Measurements from ENCODE around the gene HS3ST3A1. TPM values are rescaled to one million over a fixed set of nuclear protein-coding genes. Genes with fewer than 3 reads are reported as not detected.

HS3ST3A1 gene
- total RNA-seq, 4 donors from 2014 or later: 2.9 to 10.5 (median 5.0) TPM

GRCh38 chr17:13594762-13595598 lies 6.7 kb downstream of the HS3ST3A1 start:
- 15% methylated on average over 10 of the region's 10 CpGs for WGBS
- H3K36me3 ChIP-seq: no peaks in the 10 kb centered on the region
- H3K27me3 ChIP-seq: peaks cover 13% of the 10 kb centered on the region
- peaks cover 6% of the 10 kb centered on the region for H3K4me1 ChIP-seq
- no peak overlapping the region for H3K4me3 ChIP-seq
- H3K27ac ChIP-seq: no peak overlapping the region
- no peaks in the 10 kb centered on the region for H3K9me3 ChIP-seq
- TF ChIP-seq POLR2A (IDR thresholded peaks at IDR 0.05): no peak
- TF ChIP-seq, protein P1, sequence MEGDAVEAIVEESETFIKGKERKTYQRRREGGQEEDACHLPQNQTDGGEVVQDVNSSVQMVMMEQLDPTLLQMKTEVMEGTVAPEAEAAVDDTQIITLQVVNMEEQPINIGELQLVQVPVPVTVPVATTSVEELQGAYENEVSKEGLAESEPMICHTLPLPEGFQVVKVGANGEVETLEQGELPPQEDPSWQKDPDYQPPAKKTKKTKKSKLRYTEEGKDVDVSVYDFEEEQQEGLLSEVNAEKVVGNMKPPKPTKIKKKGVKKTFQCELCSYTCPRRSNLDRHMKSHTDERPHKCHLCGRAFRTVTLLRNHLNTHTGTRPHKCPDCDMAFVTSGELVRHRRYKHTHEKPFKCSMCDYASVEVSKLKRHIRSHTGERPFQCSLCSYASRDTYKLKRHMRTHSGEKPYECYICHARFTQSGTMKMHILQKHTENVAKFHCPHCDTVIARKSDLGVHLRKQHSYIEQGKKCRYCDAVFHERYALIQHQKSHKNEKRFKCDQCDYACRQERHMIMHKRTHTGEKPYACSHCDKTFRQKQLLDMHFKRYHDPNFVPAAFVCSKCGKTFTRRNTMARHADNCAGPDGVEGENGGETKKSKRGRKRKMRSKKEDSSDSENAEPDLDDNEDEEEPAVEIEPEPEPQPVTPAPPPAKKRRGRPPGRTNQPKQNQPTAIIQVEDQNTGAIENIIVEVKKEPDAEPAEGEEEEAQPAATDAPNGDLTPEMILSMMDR (IDR thresholded peaks at IDR 0.05): peak; percentile 76 to 83
- DNase-seq (ENCODE audit: low spot score in 2 of 2): peak; percentile 81 to 88

- TF ChIP-seq POLR2A (IDR thresholded peaks at IDR 0.05): no peak
- no peak for TF ChIP-seq EP300 (IDR thresholded peaks at IDR 0.05)
- TF ChIP-seq, protein P1 (IDR thresholded peaks at IDR 0.05): no peak
- Histone ChIP-seq H3K27me3 (peaks cover 6% of the 10 kb centered on the region), H3K27ac (no peak overlapping the region), H3K36me3 (no peaks in the 10 kb centered on the region), H3K4me3 (no peak overlapping the region), H3K9me3 (no peaks in the 10 kb centered on the region), H3K4me1 (peaks cover 6% of the 10 kb centered on the region)
- WGBS: 79% methylated on average over 5 of the region's 5 CpGs
- no peak for DNase-seq (ENCODE audit: low spot score in 2 of 2)
These were observed 7.4 kb downstream of the HS3ST3A1 start for GRCh38 chr17:13594310-13594709.

- Histone ChIP-seq H3K4me1 (peaks cover 6% of the 10 kb centered on the region), H3K9me3 (no peaks in the 10 kb centered on the region), H3K4me3 (no peak overlapping the region), H3K27ac (no peak overlapping the region), H3K36me3 (no peaks in the 10 kb centered on the region), H3K27me3 (peaks cover under 1% of the 10 kb centered on the region)
- DNase-seq (ENCODE audit: low spot score in 2 of 2): no peak
- TF ChIP-seq EP300 (IDR thresholded peaks at IDR 0.05): no peak
- no peak for TF ChIP-seq POLR2AphosphoS5 (IDR thresholded peaks at IDR 0.05)
- TF ChIP-seq POLR2A (IDR thresholded peaks at IDR 0.05): no peak
- TF ChIP-seq, protein P1 (IDR thresholded peaks at IDR 0.05): no peak
- 78% methylated on average over 10 of the region's 10 CpGs for WGBS
These were observed 8.0 kb downstream of the HS3ST3A1 start for GRCh38 chr17:13593757-13594156.

- no peak for DNase-seq (ENCODE audit: low spot score in 2 of 2)
- Histone ChIP-seq H3K4me3 (no peak overlapping the region), H3K27ac (no peak overlapping the region), H3K4me1 (peaks cover 6% of the 10 kb centered on the region), H3K9me3 (no peaks in the 10 kb centered on the region), H3K27me3 (no peaks in the 10 kb centered on the region), H3K36me3 (no peaks in the 10 kb centered on the region)
- WGBS: 76% methylated on average over 10 of the region's 10 CpGs
- no peak for TF ChIP-seq POLR2A (IDR thresholded peaks at IDR 0.05)
- no peak for TF ChIP-seq EP300 (IDR thresholded peaks at IDR 0.05)
- TF ChIP-seq, protein P1 (IDR thresholded peaks at IDR 0.05): no peak
- no peak for TF ChIP-seq POLR2AphosphoS5 (IDR thresholded peaks at IDR 0.05)
These were observed 8.5 kb downstream of the HS3ST3A1 start for GRCh38 chr17:13593021-13593751.

GRCh38 chr17:13592427-13592826 lies 9.3 kb downstream of the HS3ST3A1 start:
- Histone ChIP-seq H3K4me1 (peaks cover 6% of the 10 kb centered on the region), H3K36me3 (no peaks in the 10 kb centered on the region), H3K27me3 (no peaks in the 10 kb centered on the region), H3K4me3 (no peak overlapping the region), H3K27ac (no peak overlapping the region), H3K9me3 (no peaks in the 10 kb centered on the region)
- WGBS: 71% methylated on average over 7 of the region's 7 CpGs
- no peak for DNase-seq (ENCODE audit: low spot score in 2 of 2)
- TF ChIP-seq EP300 (IDR thresholded peaks at IDR 0.05) (no peak), POLR2A (IDR thresholded peaks at IDR 0.05) (no peak), POLR2AphosphoS5 (IDR thresholded peaks at IDR 0.05) (no peak)
- TF ChIP-seq, protein P1 (IDR thresholded peaks at IDR 0.05): no peak

Data from suprapubic skin (tissue), 4 donors.